KMS-11 (cell line): Measurements from ENCODE around the gene ATP5ME.

Experiments
- H2AFZ ChIP-seq: fragments of 200-600 bp; sonication (generic); 2 replicates; pipeline ENCODE4 v1.6.1; 2016; ENCODE audit warnings: antibody characterized with exemption, mixed run types, low read depth
- H3K27ac ChIP-seq: fragments of 200-600 bp; sonication (generic); 2 replicates; pipeline ENCODE4 v1.6.1; 2016; ENCODE audit warnings: mild to moderate bottlenecking, mixed run types
- H3K27me3 ChIP-seq: fragments of 200-600 bp; sonication (generic); 2 replicates; pipeline ENCODE4 v1.6.1; 2017; ENCODE audit warnings: mild to moderate bottlenecking, low read depth, mixed run types, moderate library complexity; ENCODE audit not compliant: insufficient read depth
- H3K36me3 ChIP-seq: fragments of 200-600 bp; sonication (generic); 2 replicates; pipeline ENCODE4 v1.6.1; 2017; ENCODE audit warnings: mild to moderate bottlenecking, mixed run types; ENCODE audit not compliant: insufficient read depth
- H3K4me1 ChIP-seq: fragments of 200-600 bp; sonication (generic); 2 replicates; pipeline ENCODE4 v1.6.1; 2016; ENCODE audit warnings: mild to moderate bottlenecking, low read depth, mixed run types; ENCODE audit not compliant: poor library complexity, severe bottlenecking
- H3K4me2 ChIP-seq: fragments of 200-600 bp; sonication (generic); 2 replicates; pipeline ENCODE4 v1.7.0; 2016; ENCODE audit warnings: mild to moderate bottlenecking, mixed run types
- H3K4me3 ChIP-seq: fragments of 200-600 bp; sonication (generic); IDR thresholded peaks from 2 replicates; pipeline ENCODE4 v1.6.1; 2017; ENCODE audit warnings: low read depth, low read length, mixed read lengths; ENCODE audit not compliant: insufficient read depth
- H3K79me2 ChIP-seq: fragments of 200-600 bp; sonication (generic); 2 replicates; pipeline ENCODE4 v1.6.1; 2016; ENCODE audit warnings: low read depth, mixed run types; ENCODE audit not compliant: insufficient read depth
- H3K9ac ChIP-seq: fragments of 200-600 bp; sonication (generic); 2 replicates; pipeline ENCODE4 v1.6.1; 2016; ENCODE audit warnings: mild to moderate bottlenecking, mixed run types
- H4K20me1 ChIP-seq: fragments of 200-600 bp; sonication (generic); 2 replicates; pipeline ENCODE4 v1.6.1; 2016; ENCODE audit warnings: mild to moderate bottlenecking, mixed run types; ENCODE audit not compliant: insufficient read depth
- TF ChIP-seq, protein P1 (sequence below): fragments of 200-600 bp; sonication (generic); conservative IDR thresholded peaks from 2 replicates; pipeline ENCODE4 v1.6.1; 2017; ENCODE audit warnings: low read depth, mild to moderate bottlenecking, antibody characterized with exemption, low read length, moderate library complexity, mixed read lengths

Gene ATP5ME

DNA sequence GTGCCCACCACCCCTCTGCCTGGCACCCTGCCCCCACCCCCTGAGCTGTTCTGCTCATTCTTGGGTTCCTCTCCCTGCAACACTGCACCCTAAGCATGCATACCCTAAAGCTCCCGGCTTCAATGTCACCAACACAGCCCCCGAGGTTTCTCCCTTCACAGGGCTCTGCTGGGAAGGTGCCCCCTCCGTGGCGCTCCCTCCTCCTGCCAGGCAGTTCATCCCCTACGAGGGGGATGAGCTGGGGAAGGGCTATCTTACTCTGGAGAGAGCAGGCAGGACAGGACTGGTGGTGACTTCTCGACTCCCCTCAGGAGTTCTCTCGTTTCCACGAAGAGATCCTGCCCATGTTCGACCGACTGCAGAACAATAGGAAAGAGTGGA lies 6.5 kb downstream of the ATP5ME start:
- H3K79me2 ChIP-seq = no peaks in the 10 kb centered on the region
- no peak overlapping the region for H3K4me3 ChIP-seq
- H3K36me3 ChIP-seq = no peaks in the 10 kb centered on the region
- no peak overlapping the region for H3K27ac ChIP-seq
- no peaks in the 10 kb centered on the region for H3K4me1 ChIP-seq
- H3K9ac ChIP-seq = no peak overlapping the region
- no peaks in the 10 kb centered on the region for H4K20me1 ChIP-seq
- H3K27me3 ChIP-seq = no peaks in the 10 kb centered on the region
- TF ChIP-seq, protein P1, sequence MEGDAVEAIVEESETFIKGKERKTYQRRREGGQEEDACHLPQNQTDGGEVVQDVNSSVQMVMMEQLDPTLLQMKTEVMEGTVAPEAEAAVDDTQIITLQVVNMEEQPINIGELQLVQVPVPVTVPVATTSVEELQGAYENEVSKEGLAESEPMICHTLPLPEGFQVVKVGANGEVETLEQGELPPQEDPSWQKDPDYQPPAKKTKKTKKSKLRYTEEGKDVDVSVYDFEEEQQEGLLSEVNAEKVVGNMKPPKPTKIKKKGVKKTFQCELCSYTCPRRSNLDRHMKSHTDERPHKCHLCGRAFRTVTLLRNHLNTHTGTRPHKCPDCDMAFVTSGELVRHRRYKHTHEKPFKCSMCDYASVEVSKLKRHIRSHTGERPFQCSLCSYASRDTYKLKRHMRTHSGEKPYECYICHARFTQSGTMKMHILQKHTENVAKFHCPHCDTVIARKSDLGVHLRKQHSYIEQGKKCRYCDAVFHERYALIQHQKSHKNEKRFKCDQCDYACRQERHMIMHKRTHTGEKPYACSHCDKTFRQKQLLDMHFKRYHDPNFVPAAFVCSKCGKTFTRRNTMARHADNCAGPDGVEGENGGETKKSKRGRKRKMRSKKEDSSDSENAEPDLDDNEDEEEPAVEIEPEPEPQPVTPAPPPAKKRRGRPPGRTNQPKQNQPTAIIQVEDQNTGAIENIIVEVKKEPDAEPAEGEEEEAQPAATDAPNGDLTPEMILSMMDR = no peak
- no peak overlapping the region for H2AFZ ChIP-seq
- H3K4me2 ChIP-seq = no peak overlapping the region

DNA sequence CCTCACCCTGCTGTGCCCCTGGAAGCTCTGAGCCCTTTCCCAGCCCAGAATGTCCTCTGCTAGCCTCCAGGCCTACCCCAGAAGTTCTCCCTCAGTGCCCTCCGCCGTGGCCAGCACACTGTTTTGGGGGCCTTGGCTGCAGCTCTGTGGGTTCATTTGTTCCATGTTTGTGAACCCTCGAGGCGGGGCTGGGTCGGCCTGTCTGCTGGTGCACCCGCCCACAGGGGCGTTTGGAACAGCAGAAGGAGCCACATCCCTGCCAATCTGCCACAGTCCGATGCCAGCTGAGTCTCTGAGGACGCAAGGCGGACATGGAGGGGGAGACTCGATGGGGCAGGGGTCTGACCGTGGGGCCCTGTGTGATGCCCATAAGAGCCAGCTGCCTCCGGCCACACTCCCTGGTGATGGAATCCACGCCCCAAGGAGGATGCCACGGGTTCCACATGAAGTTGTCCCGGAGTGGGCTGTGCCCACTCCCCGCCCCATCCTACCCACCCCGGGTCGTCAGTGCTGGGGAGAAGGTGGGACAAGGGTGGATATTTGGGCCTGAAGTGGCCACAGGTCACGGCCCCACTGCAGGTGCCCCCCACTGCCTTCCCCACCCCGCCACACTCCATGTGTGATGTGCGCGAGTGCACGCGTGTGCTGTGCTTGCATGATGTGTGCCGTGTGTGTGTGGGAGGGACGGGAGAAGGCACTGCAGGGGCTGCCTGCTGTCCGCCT lies 7.1 kb downstream of the ATP5ME start:
- H2AFZ ChIP-seq = no peak overlapping the region
- no peak overlapping the region for H3K27ac ChIP-seq
- H3K4me1 ChIP-seq = no peaks in the 10 kb centered on the region
- H4K20me1 ChIP-seq = no peaks in the 10 kb centered on the region
- H3K27me3 ChIP-seq = no peaks in the 10 kb centered on the region
- no peaks in the 10 kb centered on the region for H3K36me3 ChIP-seq
- TF ChIP-seq, protein P1 = no peak
- H3K4me2 ChIP-seq = no peak overlapping the region
- no peak overlapping the region for H3K9ac ChIP-seq
- H3K4me3 ChIP-seq = no peak overlapping the region
- H3K79me2 ChIP-seq = no peaks in the 10 kb centered on the region

DNA sequence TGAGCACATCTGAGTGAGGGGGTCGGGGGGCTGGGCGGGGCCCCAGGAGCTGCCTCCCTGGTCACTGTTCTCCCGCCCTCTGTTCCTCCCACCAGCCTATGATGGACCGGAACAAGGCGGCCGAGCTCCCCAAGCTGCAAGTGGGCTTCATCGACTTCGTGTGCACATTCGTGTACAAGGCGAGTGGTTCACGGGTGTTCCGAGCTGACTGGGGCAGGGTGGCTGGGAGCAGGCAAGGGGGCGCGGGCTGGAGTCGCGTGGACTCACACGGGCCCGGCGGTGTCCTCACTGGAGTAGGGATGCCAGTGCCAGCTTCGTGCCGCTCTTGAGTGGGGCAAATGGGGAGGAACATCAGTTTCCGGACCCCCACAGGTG lies 7.7 kb downstream of the ATP5ME start:
- no peak overlapping the region for H3K4me3 ChIP-seq
- no peaks in the 10 kb centered on the region for H3K36me3 ChIP-seq
- TF ChIP-seq, protein P1 = no peak
- H3K79me2 ChIP-seq = no peaks in the 10 kb centered on the region
- H3K27me3 ChIP-seq = no peaks in the 10 kb centered on the region
- no peak overlapping the region for H2AFZ ChIP-seq
- H3K4me1 ChIP-seq = no peaks in the 10 kb centered on the region
- H3K27ac ChIP-seq = no peak overlapping the region
- no peak overlapping the region for H3K9ac ChIP-seq
- H4K20me1 ChIP-seq = no peaks in the 10 kb centered on the region
- no peak overlapping the region for H3K4me2 ChIP-seq

DNA sequence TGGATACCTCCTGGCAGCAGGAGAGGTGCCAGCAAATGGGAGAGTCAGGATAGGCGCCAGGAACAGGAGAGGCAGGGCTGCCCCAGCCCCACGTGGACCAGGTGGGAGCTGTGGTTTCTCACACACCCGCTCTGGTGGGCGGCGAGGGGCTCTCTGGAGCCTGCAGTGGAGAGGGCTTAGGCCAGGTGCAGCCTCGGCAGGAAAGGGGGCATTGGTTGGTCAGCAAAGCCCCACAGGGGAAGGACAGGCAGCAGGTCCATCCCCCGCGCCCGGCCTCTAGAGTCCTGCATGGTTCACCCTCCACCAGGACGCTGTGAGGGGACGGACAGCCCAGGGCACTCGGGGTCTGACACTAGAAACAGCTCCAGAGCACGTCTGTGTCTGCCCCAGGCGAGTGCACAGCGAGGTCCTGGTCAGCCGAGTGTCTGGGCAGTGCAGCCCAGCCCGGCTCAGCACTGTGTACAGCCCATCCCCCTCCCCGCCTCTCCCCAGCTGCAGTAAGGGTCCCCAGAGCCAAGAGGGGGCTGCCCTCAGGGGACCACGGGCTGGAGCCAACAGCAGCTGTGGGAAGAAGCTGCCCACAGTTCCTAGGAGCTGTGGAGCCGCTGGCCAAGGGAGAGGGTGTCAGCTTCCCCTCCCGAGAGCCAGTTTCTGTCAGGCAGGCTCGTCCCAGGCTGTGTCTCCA lies 8.2 kb downstream of the ATP5ME start:
- Histone ChIP-seq H3K4me2 (no peak overlapping the region), H2AFZ (no peak overlapping the region), H3K27me3 (no peaks in the 10 kb centered on the region), H3K4me1 (no peaks in the 10 kb centered on the region), H3K79me2 (no peaks in the 10 kb centered on the region), H3K36me3 (no peaks in the 10 kb centered on the region), H4K20me1 (no peaks in the 10 kb centered on the region), H3K27ac (no peak overlapping the region), H3K9ac (no peak overlapping the region), H3K4me3 (no peak overlapping the region)
- TF ChIP-seq, protein P1 = no peak
